Progenitor cell of endocrine pancreas (in vitro differentiated cells): ENCODE data around the gene SLC4A1AP. TPM values are rescaled to one million over a fixed set of nuclear protein-coding genes. Genes with fewer than 3 reads are reported as not detected.

ENCODE experiments used
- DNase-seq: peaks from one replicate; pipeline ENCODE4 v3.0.0; 2021; ENCODE audit warnings: low spot score; ENCODE audit not compliant: unreplicated experiment
- H3K27ac Mint-ChIP-seq: 2 replicates; pipeline ENCODE4 v1.8.0; 2021; ENCODE audit warnings: mild to moderate bottlenecking, moderate library complexity, mixed read lengths
- H3K27me3 Mint-ChIP-seq: 2 replicates; pipeline ENCODE4 v1.8.0; 2021; ENCODE audit warnings: mixed read lengths
- H3K36me3 Mint-ChIP-seq: 2 replicates; pipeline ENCODE4 v1.8.0; 2022; ENCODE audit warnings: mixed read lengths; ENCODE audit not compliant: insufficient read depth
- H3K4me1 Mint-ChIP-seq: 2 replicates; pipeline ENCODE4 v1.8.0; 2021; ENCODE audit warnings: low read depth, mixed read lengths
- H3K4me3 Mint-ChIP-seq: 2 replicates; pipeline ENCODE4 v1.8.0; 2021; ENCODE audit warnings: low read depth, mild to moderate bottlenecking, moderate library complexity, mixed read lengths
- H3K9me3 Mint-ChIP-seq: 2 replicates; pipeline ENCODE4 v1.8.0; 2021; ENCODE audit warnings: low read depth, mixed read lengths
- CTCF ChIP-seq: fragments of 200-600 bp; sonication (generic); IDR thresholded peaks from one replicate; pipeline ENCODE4 v1.5.0; 2021; ENCODE audit warnings: antibody characterized with exemption, mild to moderate bottlenecking; ENCODE audit not compliant: unreplicated experiment
- total RNA-seq: library from RNA; stranded (reverse); gene quantifications from 2 replicates; pipeline ENCODE4 v1.2.1, GENCODE V29; 2021

SLC4A1AP gene
- total RNA-seq, 1 donor from 2014 or later, result 19.5 TPM

- Mint-ChIP-seq H3K36me3 (peaks cover 26% of the 10 kb centered on the region), H3K9me3 (no peaks in the 10 kb centered on the region), H3K27me3 (no peaks in the 10 kb centered on the region), H3K27ac (no peak overlapping the region), H3K4me3 (no peak overlapping the region), H3K4me1 (no peaks in the 10 kb centered on the region)
- TF ChIP-seq CTCF, result no peak
- no peak for DNase-seq
Observed at GRCh38 chr2:27638709-27639108, 25.0 kb upstream of the SLC4A1AP start.

- H3K36me3 Mint-ChIP-seq, result peaks cover 16% of the 10 kb centered on the region
- no peaks in the 10 kb centered on the region for H3K9me3 Mint-ChIP-seq
Observed at GRCh38 chr2:27640722-27641245, 22.9 kb upstream of the SLC4A1AP start.

GRCh38 chr2:27645197-27645596 lies 18.5 kb upstream of the SLC4A1AP start:
- Mint-ChIP-seq H3K36me3 (peaks cover 19% of the 10 kb centered on the region), H3K9me3 (no peaks in the 10 kb centered on the region), H3K27me3 (no peaks in the 10 kb centered on the region), H3K4me1 (no peaks in the 10 kb centered on the region), H3K4me3 (no peak overlapping the region), H3K27ac (no peak overlapping the region)
- no peak for DNase-seq
- no peak for TF ChIP-seq CTCF

More at GRCh38 chr2:27640722-27641245, 22.9 kb upstream of the SLC4A1AP start:
- no peaks in the 10 kb centered on the region for H3K4me1 Mint-ChIP-seq
- no peak for TF ChIP-seq CTCF
- H3K4me3 Mint-ChIP-seq, result no peak overlapping the region
- no peak overlapping the region for H3K27ac Mint-ChIP-seq
- H3K27me3 Mint-ChIP-seq, result no peaks in the 10 kb centered on the region
- DNase-seq, result no peak

- TF ChIP-seq CTCF, result no peak
- Mint-ChIP-seq H3K27me3 (no peaks in the 10 kb centered on the region), H3K4me3 (no peak overlapping the region), H3K36me3 (peaks cover 18% of the 10 kb centered on the region), H3K4me1 (no peaks in the 10 kb centered on the region), H3K27ac (no peak overlapping the region), H3K9me3 (no peaks in the 10 kb centered on the region)
- DNase-seq, result no peak
Observed at GRCh38 chr2:27647289-27647688, 16.4 kb upstream of the SLC4A1AP start.

GRCh38 chr2:27647737-27648136 lies 16.0 kb upstream of the SLC4A1AP start:
- H3K36me3 Mint-ChIP-seq, result peaks cover 18% of the 10 kb centered on the region
- TF ChIP-seq CTCF, result no peak
- H3K9me3 Mint-ChIP-seq, result no peaks in the 10 kb centered on the region
- H3K27me3 Mint-ChIP-seq, result no peaks in the 10 kb centered on the region
- H3K4me3 Mint-ChIP-seq, result no peak overlapping the region
- no peaks in the 10 kb centered on the region for H3K4me1 Mint-ChIP-seq
- H3K27ac Mint-ChIP-seq, result no peak overlapping the region
- no peak for DNase-seq
